HepG2 (cell line): ENCODE results near the gene CBX2. TPM values are rescaled to one million over a fixed set of nuclear protein-coding genes. Genes with fewer than 3 reads are reported as not detected.

Experiments used
- CCDC6 ChIP-seq: sonication (generic); formaldehyde crosslinking; IDR thresholded peaks from 2 replicates; pipeline ENCODE4 v1.8.1; 2022; ENCODE audit warnings: mild to moderate bottlenecking, missing genetic modification reagents, moderate library complexity
- DMAP1 ChIP-seq: IDR thresholded peaks from 2 replicates; pipeline ENCODE4 v1.6.1; 2016
- GATAD2A ChIP-seq: IDR thresholded peaks from 2 replicates; pipeline ENCODE4 v1.6.1; 2016
- MED8 ChIP-seq: sonication (generic); formaldehyde crosslinking; IDR thresholded peaks from 2 replicates; pipeline ENCODE4 v1.8.1; 2023; ENCODE audit warnings: mild to moderate bottlenecking, missing genetic modification reagents; ENCODE audit not compliant: insufficient replicate concordance
- MLXIP ChIP-seq: sonication (generic); formaldehyde crosslinking; IDR thresholded peaks from 2 replicates; pipeline ENCODE4 v1.9.0; 2021; ENCODE audit warnings: missing genetic modification reagents, borderline replicate concordance
- NCOA1 ChIP-seq: sonication (generic); formaldehyde crosslinking; IDR thresholded peaks from 2 replicates; pipeline ENCODE4 v1.9.0; 2021; ENCODE audit warnings: missing genetic modification reagents
- NCOR1 ChIP-seq: fragments of 200-600 bp; sonication (generic); IDR thresholded peaks from 2 replicates; pipeline ENCODE4 v1.7.0; 2017; ENCODE audit warnings: antibody characterized with exemption, low read length, borderline replicate concordance
- NFIB ChIP-seq: sonication (generic); formaldehyde crosslinking; IDR thresholded peaks from 2 replicates; pipeline ENCODE4 v1.9.0; 2021; ENCODE audit warnings: missing genetic modification reagents, mild to moderate bottlenecking, borderline replicate concordance
- NFYC ChIP-seq: IDR thresholded peaks from 2 replicates; pipeline ENCODE4 v1.6.1; 2016; ENCODE audit warnings: missing genetic modification reagents, missing compliant biosample characterization
- PAWR ChIP-seq: sonication (generic); formaldehyde crosslinking; IDR thresholded peaks from 2 replicates; pipeline ENCODE4 v1.4.0; 2020; ENCODE audit warnings: missing genetic modification reagents, mild to moderate bottlenecking, borderline replicate concordance
- POLR2A ChIP-seq, 2 experiments: IDR thresholded peaks; 2 replicates each; pipeline ENCODE4 v1.6.1; 2011; ENCODE audit warnings: low read depth in 2 of 2, low read length in 2 of 2, mild to moderate bottlenecking in 1 of 2, moderate library complexity in 1 of 2; ENCODE audit not compliant: insufficient read depth in 1 of 2
- RARG ChIP-seq: sonication (generic); formaldehyde crosslinking; IDR thresholded peaks from 2 replicates; pipeline ENCODE4 v1.4.0; 2020; ENCODE audit warnings: low read depth, mild to moderate bottlenecking, missing genetic modification reagents
- SALL1 ChIP-seq: sonication (generic); formaldehyde crosslinking; IDR thresholded peaks from 2 replicates; pipeline ENCODE4 v1.8.0; 2022; ENCODE audit warnings: mild to moderate bottlenecking, missing genetic modification reagents
- SRSF9 ChIP-seq: fragments of 200-400 bp; formaldehyde crosslinking; IDR thresholded peaks from 2 replicates; pipeline ENCODE4 v1.6.1; 2018; ENCODE audit warnings: borderline replicate concordance, mild to moderate bottlenecking, low read depth, low read length; ENCODE audit not compliant: insufficient read depth, poor library complexity, severe bottlenecking
- SSRP1 ChIP-seq: IDR thresholded peaks from 2 replicates; pipeline ENCODE4 v1.6.1; 2016; ENCODE audit warnings: control low read depth
- TAF1 ChIP-seq: sonication (generic); formaldehyde crosslinking; IDR thresholded peaks from 2 replicates; pipeline ENCODE4 v1.4.0; 2020; ENCODE audit warnings: missing genetic modification reagents
- TFAP4 ChIP-seq: sonication (generic); IDR thresholded peaks from 2 replicates; pipeline ENCODE4 v1.6.1; 2016; ENCODE audit warnings: low read depth, borderline replicate concordance
- TFDP2 ChIP-seq: sonication (generic); formaldehyde crosslinking; IDR thresholded peaks from 2 replicates; pipeline ENCODE4 v1.4.0; 2020; ENCODE audit warnings: missing genetic modification reagents
- ZFP62 ChIP-seq: sonication (generic); formaldehyde crosslinking; IDR thresholded peaks from 2 replicates; pipeline ENCODE4 v1.4.0; 2020; ENCODE audit warnings: missing genetic modification reagents
- ZFX ChIP-seq: sonication (generic); formaldehyde crosslinking; IDR thresholded peaks from 2 replicates; pipeline ENCODE4 v1.4.0; 2020; ENCODE audit warnings: mild to moderate bottlenecking, low read depth, missing genetic modification reagents, moderate library complexity
- ZNF552 ChIP-seq: sonication (generic); formaldehyde crosslinking; IDR thresholded peaks from 2 replicates; pipeline ENCODE4 v1.9.0; 2022; ENCODE audit warnings: missing genetic modification reagents, mild to moderate bottlenecking, borderline replicate concordance
- ZNF557 ChIP-seq: sonication (generic); formaldehyde crosslinking; IDR thresholded peaks from 2 replicates; pipeline ENCODE4 v1.4.0; 2020; ENCODE audit warnings: missing genetic modification reagents
- ZNF576 ChIP-seq: sonication (generic); formaldehyde crosslinking; IDR thresholded peaks from 2 replicates; pipeline ENCODE4 v1.4.0; 2020; ENCODE audit warnings: mild to moderate bottlenecking, missing genetic modification reagents
- ZNF619 ChIP-seq: sonication (generic); formaldehyde crosslinking; IDR thresholded peaks from 2 replicates; pipeline ENCODE4 v1.4.0; 2020; ENCODE audit warnings: mild to moderate bottlenecking, missing genetic modification reagents
- ZNF790 ChIP-seq: sonication (generic); formaldehyde crosslinking; IDR thresholded peaks from 2 replicates; pipeline ENCODE4 v1.8.0; 2022; ENCODE audit warnings: missing genetic modification reagents, mild to moderate bottlenecking, borderline replicate concordance
- ZNF83 ChIP-seq: sonication (generic); formaldehyde crosslinking; IDR thresholded peaks from 2 replicates; pipeline ENCODE4 v1.4.0; 2020; ENCODE audit warnings: missing genetic modification reagents, mild to moderate bottlenecking, borderline replicate concordance
- ZSCAN9 ChIP-seq: IDR thresholded peaks from 2 replicates; pipeline ENCODE4 v1.6.1; 2016; ENCODE audit warnings: borderline replicate concordance
- polyA plus RNA-seq, 8 experiments: library from polyadenylated mRNA; depleted of rRNA in 3 of 8; stranded (reverse) in 7 of 8; unstranded in 1 of 8; fragments of >200 nt; fragmentation: Illumina TruSeq in 4 of 8; extraction: Trizol in 4 of 8; gene quantifications; 2 replicates each; pipeline versions ENCODE4 v1.2.1 to v1.2.3, GENCODE V29; 2011 to 2016; ENCODE audit warnings: low read depth in 4 of 8, missing spikeins in 1 of 8, mixed read lengths in 1 of 8; ENCODE audit not compliant: insufficient read depth in 1 of 8
- total RNA-seq, 5 experiments: library from RNA; depleted of rRNA; stranded (reverse); fragments of >200 nt; fragmentation: Illumina TruSeq; extraction: Trizol; gene quantifications; 2 replicates each; pipeline ENCODE4 v1.2.3, GENCODE V29; 2016; ENCODE audit warnings: low read depth in 1 of 5

CBX2 gene
- total and polyA plus RNA-seq, 2 of the 13 experiments (the other 11 are each of a cell fraction or from before 2014, with no cell fraction given): 14.5 to 31.1 TPM

GRCh38 chr17:79811011-79811867 is 33.3 kb downstream of the CBX2 start (continued):
- TF ChIP-seq TAF1 (CRISPR knock-in tag) (no peak), MLXIP (CRISPR knock-in tag) (no peak), NFYC (CRISPR knock-in tag) (no peak), NCOA1 (CRISPR knock-in tag) (0 out of 2 replicates have a peak, but pooled peaks have one; percentile 81), TFDP2 (CRISPR knock-in tag) (no peak), ZNF619 (CRISPR knock-in tag) (no peak), PAWR (CRISPR knock-in tag) (no peak), CCDC6 (no peak), ZNF557 (no peak), MED8 (CRISPR knock-in tag) (no peak), GATAD2A (CRISPR knock-in tag) (peak; percentile 90), ZSCAN9 (CRISPR knock-in tag) (no peak), TFAP4 (no peak), ZFX (CRISPR knock-in tag) (0 out of 2 replicates have a peak, but pooled peaks have one; percentile 41), ZNF790 (CRISPR knock-in tag) (no peak), SALL1 (CRISPR knock-in tag) (peak; percentile 88), ZNF576 (CRISPR knock-in tag) (no peak), ZNF552 (CRISPR knock-in tag) (no peak), NFIB (CRISPR knock-in tag) (no peak), POLR2A (IDR thresholded peaks at IDR 0.05; ENCODE audit: insufficient read depth in 1 of 2, low read depth in 2 of 2, low read length in 2 of 2) (no peak), ZFP62 (CRISPR knock-in tag) (no peak), RARG (CRISPR knock-in tag) (no peak), ZNF83 (CRISPR knock-in tag) (peak; percentile 52; the same call in 1 of the 2 replicates), DMAP1 (CRISPR knock-in tag) (0 out of 2 replicates have a peak, but pooled peaks have one; percentile 19), SRSF9 (no peak), NCOR1 (no peak), SSRP1 (CRISPR knock-in tag) (0 out of 2 replicates have a peak, but pooled peaks have one; percentile 78)
